GM18498 (cell line): Measurements from ENCODE around the gene SLC2A13.
"Not testable (repeated sequence)": the region's sequence is repeated elsewhere in the genome, so short reads cannot be mapped to it uniquely, and the experiment has no call there.

Source experiments
- ATAC-seq: cut with Tn5 transposase; IDR thresholded peaks from one replicate; pipeline ENCODE4 v1.9.1; 2021; ENCODE audit warnings: mild to moderate bottlenecking, moderate library complexity; ENCODE audit not compliant: unreplicated experiment

Gene SLC2A13

DNA sequence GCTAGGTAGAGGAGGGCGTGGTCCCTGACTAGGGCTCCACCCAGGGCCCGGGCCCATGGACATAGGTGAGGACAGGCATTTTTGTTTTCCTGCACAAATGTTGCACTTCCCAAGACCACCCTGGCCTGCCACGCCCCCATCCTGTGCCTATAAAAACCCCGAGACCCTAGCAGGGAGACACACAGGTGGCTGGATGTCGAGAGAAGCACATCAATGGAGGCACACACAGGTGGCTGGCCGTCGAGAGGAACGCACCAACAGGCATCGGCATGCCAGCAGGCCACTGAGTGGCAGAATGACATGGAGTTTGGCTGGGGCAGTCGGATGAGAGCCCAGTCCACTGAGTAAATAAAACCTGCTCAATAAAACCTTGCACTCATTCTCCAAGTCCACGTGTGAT, 328.4 kb downstream of the SLC2A13 start:
- no peak for ATAC-seq

- no peak for ATAC-seq
These were observed 332.6 kb downstream of the SLC2A13 start for GRCh38 chr12:39773266-39773665.

DNA sequence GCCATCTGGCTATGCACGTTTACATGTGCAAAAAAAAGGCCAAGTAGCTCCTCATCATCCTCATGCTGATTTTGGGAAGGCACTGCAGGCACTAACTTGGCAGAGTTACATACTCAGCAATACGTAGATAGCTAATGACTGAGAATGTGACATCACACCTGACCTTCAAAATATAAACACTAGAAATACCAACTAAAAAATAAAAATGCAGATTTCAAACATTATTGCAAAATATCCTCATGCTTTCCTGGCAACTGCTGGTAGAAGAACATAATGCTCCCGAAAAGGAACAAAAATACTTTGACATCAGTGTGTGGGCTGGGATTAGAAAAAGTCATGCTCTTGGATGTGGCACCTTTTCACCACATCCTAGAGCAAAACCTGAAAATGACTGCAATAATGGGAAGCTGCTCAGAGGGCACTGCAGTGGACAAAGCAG, 333.0 kb downstream of the SLC2A13 start:
- ATAC-seq = no peak

DNA sequence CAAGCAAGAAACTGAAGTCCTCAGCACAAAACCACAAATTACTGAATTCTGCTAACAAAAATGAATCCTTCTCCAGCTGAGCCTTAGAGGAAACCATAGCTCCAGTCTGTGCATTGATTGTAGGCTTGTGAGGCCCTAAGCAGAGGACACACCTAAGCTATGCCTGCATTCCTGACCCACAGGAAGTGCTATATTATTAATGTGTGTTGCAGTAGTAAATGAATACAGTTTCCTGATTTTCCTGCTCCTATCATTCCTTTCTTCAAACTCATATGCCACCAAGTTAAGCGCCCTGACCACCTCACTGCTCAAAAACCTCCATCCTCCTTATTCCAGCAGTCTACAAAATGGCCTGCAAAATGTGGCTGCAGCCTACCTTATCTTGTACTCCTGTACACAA, 334.4 kb downstream of the SLC2A13 start:
- no peak for ATAC-seq

GRCh38 chr12:39764944-39765560, 340.8 kb downstream of the SLC2A13 start:
- ATAC-seq = peak; percentile 69

- ATAC-seq = no peak
These were observed 342.1 kb downstream of the SLC2A13 start for GRCh38 chr12:39763890-39764169.

DNA sequence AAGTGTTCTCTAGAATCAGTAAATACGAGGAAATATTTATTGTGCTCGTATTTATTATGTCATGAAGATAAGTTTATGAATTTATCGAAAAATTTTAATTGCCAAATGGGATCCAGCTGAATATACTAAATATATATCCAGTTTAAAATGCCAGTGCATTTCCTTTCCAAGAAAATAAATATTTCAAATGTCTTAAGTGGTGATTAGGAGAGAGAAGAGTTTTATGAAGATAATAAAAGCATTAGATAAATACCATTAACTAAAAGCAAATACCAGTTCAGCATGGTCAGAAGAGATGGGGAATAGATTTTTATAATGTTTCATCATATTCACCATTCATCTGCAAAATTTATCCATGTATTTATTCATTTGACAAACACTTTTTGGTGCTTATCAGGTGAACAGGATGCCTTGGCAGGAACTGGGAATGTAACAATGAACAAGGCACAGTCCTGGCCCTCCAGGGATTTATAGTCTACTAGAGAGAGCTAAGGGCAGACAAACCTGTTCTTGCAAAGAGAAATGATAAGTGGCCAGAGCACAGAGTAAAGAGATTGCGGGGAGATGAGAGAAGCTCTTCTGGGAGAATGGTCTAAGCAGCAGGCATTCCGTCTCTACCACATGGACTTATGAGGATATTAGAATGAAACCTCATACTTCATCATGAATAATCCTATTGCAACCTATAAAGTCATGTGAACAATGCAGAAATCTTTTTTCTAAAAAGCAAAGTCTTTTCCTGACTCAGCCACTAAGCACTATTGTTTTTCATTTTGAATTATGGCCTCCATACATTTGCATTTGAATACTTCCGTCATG, 342.6 kb downstream of the SLC2A13 start:
- no peak for ATAC-seq

DNA sequence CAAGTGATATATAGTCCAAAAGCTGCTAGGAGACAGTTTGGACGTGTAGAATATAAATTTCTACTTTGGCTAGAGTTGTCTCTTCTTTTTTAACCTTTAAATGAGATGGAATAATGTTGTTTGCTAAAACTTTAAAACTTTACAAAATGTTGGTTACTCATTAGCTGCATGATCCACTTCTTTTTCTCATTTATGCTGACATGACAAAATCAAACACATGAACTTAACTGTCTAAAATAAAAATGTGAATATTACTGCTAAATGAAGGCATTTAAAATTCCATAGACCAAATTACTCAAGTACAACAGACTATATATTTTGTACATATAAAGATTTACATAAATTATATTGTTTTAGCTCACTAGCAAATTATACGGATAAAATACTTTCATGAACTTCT, 350.4 kb downstream of the SLC2A13 start:
- ATAC-seq = no peak

DNA sequence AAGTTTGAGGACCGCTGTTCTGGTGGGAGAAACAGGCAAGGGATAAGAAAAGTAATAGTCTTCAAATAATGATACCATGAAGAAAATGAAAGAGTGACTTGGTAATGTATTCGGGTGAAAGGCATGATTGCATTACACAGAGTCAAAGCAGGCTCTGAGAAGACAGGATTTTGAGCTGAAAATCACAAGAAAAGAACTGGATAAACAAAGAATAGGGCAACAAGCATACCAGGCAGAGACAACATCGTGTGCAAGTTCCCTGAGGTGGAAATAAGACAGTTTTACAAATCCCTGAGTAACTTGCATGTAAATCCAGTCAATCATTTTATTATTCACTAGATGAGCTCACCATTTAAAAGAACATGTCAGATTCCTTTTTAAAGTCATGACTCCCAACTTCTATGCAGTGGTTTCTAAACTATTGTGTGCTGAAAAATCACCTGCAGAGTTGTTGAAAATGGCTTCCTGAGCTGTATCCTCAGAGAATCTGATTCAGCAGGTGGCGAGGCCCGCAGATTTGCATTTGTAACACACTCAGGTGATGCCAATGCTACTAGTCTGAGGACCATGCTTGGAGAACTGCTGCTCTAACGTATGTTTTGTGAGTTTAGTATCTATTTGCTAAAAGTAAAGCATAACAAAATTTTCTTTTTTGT, 353.3 kb downstream of the SLC2A13 start:
- ATAC-seq = no peak

- ATAC-seq = not testable (repeated sequence)
These were observed 359.7 kb downstream of the SLC2A13 start for GRCh38 chr12:39746151-39746550.

GRCh38 chr12:39743655-39744054, 362.2 kb downstream of the SLC2A13 start:
- ATAC-seq = no peak

DNA sequence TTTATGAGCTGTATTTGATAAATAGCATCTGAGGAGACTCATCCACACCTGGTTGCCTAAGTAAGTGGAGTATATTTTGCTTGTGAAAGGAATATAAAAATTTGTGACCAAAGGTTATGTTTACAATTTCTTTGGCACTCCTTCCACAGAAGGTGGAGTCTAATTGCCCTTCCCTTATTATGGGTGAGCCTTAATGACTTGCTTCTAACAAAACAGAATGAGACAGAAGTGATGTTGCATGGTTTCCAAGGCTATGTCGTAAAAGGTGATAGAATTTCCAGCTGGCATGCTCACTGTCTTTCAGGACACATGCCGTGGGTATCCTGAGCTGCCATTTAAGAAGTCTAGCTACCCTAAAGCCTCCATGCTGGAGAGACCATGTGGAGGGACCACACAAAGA, 369.5 kb downstream of the SLC2A13 start:
- no peak for ATAC-seq

- ATAC-seq = no peak
These were observed 382.1 kb downstream of the SLC2A13 start for GRCh38 chr12:39723831-39724230.

DNA sequence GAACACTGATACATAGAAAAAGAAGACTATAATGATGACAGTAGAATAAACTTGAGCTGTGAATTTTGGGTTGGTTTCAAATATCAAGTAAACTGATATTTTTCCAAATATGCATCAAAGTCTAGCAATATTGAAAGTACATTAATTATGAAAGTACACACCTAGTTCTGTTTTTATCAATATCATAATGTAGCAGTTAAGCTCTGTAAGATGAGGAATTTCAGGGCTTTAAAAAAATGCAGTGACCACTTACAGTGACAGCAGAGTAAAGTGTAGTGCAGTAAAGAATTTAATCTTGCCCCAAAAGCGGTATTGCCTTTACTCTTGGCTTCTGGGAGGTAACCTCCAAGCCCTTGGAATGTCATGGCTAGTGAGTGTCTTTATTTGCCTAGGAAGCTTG, 383.4 kb downstream of the SLC2A13 start:
- no peak for ATAC-seq

DNA sequence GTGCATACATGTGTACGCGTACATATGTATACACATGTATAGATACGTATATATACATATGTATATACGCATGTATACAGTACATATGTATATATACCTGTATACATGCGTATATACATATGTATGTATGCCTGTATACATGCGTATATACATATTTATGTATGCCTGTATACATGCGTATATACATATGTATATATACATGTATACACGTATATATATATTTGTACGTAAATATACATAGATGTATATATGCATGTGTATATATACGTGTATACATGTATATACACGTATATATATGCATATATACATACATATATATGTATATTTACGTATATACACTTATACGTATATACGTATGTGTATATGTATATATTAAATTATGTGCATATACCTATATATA, 392.3 kb downstream of the SLC2A13 start:
- no peak for ATAC-seq

- ATAC-seq = no peak
These were observed 393.5 kb downstream of the SLC2A13 start for GRCh38 chr12:39712334-39712733.
